GM12874 (cell line): Measurements from ENCODE around the gene LONRF2.

ENCODE experiments used
- CTCF ChIP-seq: IDR thresholded peaks from 2 replicates; pipeline ENCODE4 v1.5.1; 2011; ENCODE audit warnings: low read depth, mild to moderate bottlenecking, control low read depth, low read length, moderate library complexity; ENCODE audit not compliant: insufficient read depth

LONRF2 gene

GRCh38 chr2:100285691-100286090, 36.6 kb downstream of the LONRF2 start:
- no peak for TF ChIP-seq CTCF

- no peak for TF ChIP-seq CTCF
These were observed 37.3 kb downstream of the LONRF2 start for GRCh38 chr2:100285011-100285410.

GRCh38 chr2:100283724-100284501, 38.4 kb downstream of the LONRF2 start:
- no peak for TF ChIP-seq CTCF

GRCh38 chr2:100281521-100282438, 40.5 kb downstream of the LONRF2 start:
- no peak for TF ChIP-seq CTCF

- TF ChIP-seq CTCF: no peak
These were observed 42.4 kb downstream of the LONRF2 start for GRCh38 chr2:100279586-100280534.

GRCh38 chr2:100278986-100279385, 43.3 kb downstream of the LONRF2 start:
- TF ChIP-seq CTCF: no peak
